ENCODE data around the gene FRAS1.
"Not testable (repeated sequence)": the region's sequence is repeated elsewhere in the genome, so short reads cannot be mapped to it uniquely, and the experiment has no call there.

FRAS1 gene

DNA sequence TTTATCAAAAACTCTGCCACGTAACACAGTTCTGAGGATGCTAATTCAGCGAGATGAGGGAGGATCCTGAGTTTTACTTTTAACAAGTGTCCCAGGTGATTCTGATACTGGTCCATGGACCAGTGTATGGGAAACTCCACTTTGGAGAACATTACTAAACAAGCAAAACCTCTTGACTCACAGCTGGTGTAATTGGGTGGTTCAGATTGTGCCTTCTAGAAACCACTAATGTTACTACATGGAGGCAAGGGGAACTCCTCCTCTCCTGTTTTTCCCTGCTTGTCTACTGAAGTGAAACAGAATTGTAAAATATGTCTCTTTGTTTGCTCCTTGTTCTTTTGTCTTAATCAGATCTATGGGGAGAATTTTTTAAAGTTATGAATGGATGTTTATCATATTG, 62.6 kb downstream of the FRAS1 start:
- DNase-seq = no peak

DNA sequence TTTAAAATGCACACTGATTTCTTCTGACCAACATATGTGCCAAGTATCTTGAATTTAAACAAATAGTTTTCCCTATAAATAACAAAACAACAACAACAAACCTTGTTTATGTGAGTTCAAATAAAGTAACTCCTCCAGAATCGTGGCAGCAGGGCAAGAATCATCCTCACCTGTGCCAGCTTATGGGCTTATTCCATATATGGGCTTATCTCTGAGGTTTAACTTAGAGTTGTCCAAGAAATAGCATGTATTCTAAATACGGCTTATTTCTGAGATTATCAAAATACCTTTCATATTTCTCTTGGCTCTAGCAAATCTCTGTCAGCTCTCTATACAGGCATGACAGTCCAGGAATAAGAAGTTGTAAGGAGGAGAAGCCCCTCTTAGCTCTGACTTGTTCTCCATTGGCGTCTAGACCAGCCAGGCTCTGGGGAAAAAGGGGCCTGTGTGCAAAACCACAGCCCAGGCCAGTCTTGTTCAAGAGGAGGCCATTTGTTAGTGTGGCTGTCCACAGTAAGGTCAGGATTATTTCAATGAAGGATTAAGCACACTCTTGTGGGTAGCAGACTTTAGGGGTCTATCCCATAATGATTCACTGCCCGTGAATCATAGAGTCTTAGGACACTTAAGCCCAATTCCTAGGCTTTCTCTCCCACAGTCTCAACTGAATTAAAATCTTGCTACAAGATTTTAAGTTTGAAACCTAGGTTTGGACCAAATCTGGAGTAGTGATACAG, 63.2 kb downstream of the FRAS1 start:
- DNase-seq = no peak

DNA sequence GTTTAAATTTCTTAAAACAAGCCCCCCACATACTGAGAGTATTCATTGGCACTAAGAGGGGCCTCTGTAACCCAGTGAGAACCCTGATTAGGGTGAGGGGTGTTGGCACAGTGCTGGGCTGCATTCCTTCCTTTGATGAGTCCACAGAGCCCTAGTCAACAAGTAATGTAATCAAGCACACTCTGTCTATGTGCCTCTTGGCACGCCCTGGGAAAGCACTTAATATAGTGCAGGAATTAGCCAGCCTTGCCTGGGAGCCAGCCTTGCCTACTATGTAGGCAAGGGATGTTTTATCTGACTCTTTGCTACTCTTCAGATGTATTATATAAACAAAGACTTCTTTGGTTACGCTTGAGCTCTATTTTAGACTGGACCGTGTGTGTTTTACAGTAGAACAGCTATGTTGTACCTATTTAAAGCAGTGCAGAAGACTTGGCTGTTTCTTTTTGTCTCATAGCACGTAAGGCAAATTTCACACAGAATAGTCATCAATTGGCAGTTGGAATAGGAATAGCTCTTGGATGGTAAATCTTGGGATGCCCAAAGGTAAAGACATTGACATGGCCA, 64.3 kb downstream of the FRAS1 start:
- no peak for DNase-seq

DNA sequence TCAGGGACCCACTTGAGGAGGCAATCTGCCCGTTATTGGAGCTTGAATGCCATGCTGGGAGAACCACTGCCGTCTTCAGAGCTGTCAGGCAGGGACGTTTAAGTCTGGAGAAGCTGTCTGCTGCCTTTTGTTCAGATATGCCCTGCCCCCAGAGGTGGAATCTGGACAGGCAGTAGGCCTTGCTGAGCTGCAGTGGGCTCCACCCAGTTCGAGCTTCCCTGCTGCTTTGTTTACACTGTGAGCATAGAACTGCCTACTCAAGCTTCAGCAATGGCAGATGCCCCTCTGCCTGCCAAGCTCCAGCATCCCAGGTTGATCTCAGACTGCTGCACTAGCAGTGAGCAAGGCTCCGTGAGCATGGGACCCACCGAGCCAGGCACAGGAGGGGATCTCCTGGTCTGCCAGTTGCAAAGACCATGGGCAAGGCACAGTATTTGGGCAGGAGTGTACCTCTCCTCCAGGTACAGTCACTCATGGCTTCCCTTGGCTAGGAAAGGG, 68.8 kb downstream of the FRAS1 start:
- not testable (repeated sequence) for DNase-seq

- DNase-seq = no peak
Measured at GRCh38 chr4:78129383-78130108, 72.4 kb downstream of the FRAS1 start.

GRCh38 chr4:78131403-78131802, 74.3 kb downstream of the FRAS1 start:
- no peak for DNase-seq

DNA sequence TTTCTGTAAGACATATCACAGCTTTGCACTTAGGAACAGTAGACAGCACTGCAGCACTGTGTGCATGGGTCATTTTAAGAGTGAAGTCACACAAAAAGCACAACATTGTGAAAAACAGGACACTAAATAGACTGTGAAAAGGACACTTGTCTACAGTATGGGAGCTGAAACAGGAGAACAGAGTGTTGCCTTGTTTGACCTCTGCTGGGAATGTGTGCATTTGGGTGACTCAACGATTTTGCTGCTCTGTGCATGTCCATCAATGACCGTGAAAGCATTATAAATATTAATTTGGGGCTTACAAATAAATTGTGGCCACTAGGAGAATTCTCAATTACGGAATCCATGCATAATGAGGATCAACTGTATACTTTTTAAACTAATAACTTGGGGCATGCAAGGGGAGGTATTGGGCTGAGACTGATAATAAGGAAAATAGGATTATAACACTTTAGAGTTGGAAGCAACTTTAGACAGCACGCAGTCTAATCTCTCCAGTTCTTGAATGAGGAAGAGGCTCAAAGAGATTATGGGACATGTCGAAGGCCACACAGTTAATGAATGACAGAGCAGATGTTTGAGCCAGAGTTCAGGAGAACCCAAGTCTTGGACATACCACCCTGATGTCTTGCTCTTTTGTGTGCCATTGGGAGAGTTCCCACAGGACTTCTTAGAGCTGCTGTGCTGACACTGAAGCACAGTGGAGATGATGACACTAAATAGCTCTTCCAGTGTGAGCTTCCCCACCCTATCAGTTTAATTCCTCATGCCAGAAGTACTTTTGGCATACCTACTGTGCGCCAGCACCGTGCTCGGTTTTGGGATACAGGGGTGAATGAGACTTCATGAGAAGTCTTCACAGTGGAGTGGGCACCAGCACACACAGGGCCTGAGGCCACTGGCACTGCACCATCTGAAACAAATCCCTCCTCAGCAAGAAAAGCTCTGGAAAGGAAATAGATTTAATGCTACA, 79.3 kb downstream of the FRAS1 start:
- DNase-seq = no peak

- DNase-seq = no peak
Measured at GRCh38 chr4:78137532-78137931, 80.4 kb downstream of the FRAS1 start.

- no peak for DNase-seq
Measured at GRCh38 chr4:78138252-78138651, 81.1 kb downstream of the FRAS1 start.

DNA sequence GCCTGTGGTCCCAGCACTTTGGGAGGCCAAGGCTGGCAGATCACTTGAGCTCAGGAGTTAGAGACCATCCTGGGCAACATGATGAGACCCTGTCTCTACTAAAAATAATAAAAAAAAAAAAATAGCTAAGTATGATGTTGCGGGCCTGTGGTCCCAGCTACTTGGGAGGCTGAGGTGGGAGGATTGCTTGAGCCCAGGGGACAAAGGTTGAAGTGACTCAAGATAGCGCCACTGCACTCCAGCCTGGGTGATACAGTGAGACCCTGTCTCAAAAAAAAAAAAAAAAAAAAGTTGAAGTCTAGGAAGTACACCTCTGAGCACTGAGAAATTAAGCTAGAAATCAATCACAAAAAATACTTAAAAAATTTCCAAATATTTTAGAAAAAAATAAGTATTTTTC, 86.5 kb downstream of the FRAS1 start:
- no peak for DNase-seq

DNA sequence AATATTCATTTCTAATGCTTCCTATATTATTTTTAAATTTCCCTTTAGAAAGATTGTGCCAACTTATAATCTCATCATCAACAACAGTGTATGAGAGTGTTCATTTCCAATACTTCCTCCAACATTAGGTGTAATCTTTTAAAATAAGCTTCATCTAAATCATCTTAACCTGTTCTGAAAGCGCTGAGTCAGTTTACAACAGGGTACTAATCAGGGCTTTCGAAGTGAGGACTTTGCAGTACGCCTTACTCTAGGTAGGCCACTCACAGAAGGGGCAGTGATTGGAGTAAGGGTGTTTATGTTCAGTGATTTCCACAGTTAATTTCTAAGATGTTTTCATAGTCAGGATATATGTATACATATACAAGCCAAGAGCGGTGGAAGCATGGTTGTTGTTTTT, 87.9 kb downstream of the FRAS1 start:
- DNase-seq = no peak

DNA sequence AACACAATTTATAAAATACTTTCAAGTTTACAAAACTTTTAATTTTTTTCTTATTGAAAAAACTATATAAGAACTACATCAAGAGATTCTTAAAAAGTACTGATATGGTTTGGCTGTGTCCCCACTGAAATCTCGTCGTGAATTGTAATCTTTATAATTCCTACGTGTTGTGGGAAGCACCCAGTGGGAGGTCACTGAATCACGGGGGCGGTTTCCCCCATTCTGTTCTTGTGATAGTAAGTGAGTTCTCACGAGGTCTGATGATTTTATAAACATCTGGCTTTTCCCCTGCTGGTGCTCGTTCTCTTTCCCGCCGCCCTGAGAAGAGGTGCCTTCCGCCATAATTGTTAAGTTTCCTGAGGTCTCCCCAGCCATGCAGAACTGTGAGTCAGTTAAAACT, 88.5 kb downstream of the FRAS1 start:
- no peak for DNase-seq

DNA sequence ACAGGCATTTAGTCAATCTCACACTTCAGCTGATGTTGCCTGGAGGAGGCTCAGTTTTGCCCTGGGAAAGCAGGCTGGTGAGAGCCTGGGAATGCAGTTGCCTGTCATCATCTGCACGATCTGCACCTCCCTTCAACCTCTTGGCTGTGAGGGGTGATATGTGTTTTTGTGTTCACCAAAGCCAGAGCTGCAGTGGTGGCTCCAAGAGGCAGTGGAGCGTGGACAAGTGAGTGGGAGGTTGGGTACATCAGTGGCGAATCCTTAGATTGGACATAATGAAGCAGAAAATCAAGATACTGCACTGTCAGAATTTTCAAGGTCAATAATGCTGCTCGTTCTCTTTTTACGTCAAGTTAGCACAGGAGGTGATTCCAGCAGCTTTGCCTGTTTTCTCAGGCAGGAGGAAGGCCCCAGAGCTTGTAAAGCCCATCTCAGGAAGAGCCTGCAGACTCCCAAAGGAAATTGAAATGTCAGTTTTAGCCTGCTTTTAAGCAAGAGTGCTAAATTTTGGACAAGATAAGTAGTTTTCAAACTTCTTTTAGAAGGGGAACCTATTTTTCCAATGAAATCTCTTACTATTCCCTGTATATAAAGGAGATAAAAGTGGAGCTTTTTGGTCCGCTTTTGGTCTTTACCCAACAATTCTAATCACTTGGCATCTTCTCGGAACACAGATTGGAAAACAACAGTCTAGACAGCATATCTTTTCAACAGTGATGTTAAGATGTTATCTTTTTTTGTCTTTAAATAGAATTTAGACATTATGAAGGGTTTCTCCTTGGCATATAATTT, 92.8 kb downstream of the FRAS1 start:
- DNase-seq = no peak

DNA sequence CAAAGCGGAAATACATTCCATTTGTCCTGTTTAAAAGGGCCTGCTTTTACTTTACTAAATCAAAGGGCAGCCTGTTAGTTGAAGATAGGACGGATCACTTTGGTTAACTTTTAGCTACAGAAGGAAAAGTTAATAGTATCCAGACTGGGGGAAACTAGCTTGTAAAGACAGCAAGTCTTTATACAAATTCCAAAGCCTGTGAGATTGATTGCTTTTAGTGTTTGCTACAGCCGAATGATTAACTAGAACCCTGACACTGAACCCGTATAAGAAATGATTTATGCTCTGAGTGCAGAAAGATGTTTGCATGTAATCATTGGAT, 93.4 kb downstream of the FRAS1 start:
- no peak for DNase-seq

DNA sequence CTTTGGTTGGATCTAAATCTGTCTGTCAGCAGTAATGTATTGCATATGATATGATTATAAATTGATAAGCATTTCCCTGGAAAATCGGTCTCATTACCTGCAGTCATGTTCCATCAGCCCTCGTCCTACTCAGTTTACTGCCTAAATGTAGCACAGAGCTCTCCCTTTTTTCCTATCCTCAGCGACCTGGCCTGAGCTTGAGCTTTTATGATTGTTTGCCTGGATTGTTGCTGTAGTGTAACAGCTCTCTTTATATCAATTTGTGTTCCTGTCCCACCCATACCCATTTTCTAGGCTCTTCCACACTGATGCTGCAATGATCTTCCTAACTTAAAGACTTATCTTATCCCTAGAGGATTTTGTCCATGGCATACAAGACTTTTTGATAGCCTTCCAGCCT, 95.7 kb downstream of the FRAS1 start:
- DNase-seq = no peak

DNA sequence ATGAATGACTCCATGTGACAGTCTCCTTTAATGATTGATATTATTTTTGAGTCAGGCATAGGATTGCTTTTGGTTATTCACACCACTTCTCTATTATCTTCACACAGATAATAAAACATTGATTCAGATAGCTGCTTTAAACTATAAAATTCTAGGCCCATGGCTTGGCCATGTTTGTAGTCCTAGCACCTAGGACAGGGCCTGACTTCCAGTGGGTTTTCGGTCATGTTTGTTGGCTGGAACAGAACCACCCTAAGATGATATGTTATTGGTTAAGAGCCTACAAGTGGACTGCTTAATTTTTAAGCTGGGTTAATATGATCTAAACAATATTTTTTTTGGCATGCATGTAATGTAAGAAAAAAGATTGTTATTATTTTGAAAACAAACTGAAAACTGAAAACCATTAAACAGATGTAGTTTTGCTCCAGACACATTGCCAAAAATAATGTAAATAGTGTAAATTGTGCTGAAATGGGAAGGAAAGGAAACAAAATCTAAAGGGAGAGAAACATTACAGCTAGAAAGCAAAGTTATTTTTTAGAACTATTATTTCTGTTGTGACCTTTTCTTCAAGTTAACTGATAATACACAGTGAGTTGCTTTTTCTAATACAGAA, 98.0 kb downstream of the FRAS1 start:
- no peak for DNase-seq

DNA sequence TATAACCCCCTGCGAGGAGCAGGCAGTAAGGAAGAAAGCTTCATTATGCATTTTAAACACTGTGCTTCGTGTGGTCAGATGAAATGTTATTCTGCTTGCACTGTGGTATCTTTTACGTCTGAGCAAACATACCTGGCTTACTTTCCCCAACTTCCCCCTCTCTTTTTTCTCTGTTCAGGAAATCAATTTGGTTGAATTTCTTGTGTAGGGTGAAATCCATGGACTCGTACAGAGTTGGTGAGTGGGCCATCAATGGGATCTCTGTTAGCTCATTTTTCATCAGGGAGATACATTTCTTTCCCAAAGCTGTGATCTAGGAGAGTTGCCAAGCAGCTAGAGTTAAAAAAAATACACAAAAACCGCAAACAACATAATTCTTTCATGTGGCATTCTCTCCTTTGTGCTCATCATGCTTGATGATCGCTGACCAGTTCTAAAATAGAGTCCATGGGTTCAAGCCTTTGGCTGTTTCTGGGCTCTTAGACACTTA, 98.5 kb downstream of the FRAS1 start:
- no peak for DNase-seq

DNA sequence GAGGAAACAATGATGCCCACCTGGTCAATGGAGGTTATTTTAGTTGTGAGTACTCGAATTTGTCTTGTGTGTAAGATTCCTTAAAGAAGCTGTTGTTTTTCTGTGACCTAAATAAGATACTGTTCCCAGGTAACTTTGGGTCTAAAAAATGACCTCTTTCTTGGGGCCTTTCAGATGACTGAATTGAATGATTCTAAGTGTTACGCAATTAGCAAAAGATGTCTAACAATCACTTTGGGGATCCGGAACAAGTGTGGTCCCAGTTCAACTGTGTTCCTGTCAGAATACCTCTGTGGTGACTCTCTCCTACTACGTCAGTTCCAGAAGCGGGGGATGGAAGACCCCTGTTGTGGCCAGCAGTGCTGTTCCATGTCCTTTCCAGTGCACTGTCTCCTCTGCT, 99.4 kb downstream of the FRAS1 start:
- no peak for DNase-seq

GRCh38 chr4:78162342-78162741, 105.2 kb downstream of the FRAS1 start:
- no peak for DNase-seq

GRCh38 chr4:78162821-78163220, 105.7 kb downstream of the FRAS1 start:
- DNase-seq = no peak

DNA sequence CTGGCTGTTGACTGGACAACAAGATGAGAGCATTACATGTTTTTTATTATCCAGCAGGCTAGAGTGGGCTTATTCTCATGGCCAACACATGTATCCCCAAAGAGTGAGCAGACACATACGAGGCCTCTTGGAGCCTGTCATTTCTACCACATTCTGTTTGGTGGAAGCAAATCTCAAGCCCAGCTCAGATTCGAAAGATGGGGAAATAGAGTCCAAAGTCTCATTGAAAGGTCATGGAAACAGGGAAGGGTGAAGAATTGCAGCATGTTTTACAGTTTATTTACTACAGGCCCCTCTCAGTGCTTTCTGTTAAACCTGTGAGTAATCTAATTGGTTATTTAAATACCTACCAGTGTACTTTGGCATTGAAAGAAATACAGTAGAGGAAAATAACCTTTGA, 108.6 kb downstream of the FRAS1 start:
- no peak for DNase-seq

DNA sequence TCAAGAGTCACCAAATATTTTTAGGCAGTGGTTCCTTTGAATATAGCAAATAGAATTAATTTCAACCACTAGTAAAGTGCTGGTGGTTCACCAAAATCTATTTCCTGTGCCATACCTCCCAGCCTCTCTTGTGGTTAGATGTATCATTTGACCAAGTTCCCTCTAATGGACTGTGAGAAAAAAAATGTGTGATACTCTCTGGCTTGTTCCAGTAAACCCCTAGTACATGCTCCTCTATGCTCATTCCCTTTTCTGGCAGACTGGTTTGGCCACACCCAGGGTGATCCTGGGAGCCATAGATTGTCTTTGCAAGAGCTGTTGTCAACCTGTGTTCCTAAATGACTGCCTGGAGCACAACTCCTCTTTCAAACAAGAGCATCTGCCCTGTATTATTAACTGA, 109.5 kb downstream of the FRAS1 start:
- DNase-seq = no peak

Measured in activated T-cell treated with anti-CD3 and anti-CD28 coated beads, Interleukin-2, amount 50 U/mL, for 48 hours (primary cell).